Measurements from ENCODE around the gene KITLG. TPM values are rescaled to one million over a fixed set of nuclear protein-coding genes. Genes with fewer than 3 reads are reported as not detected.

KITLG gene
- total and polyA plus RNA-seq, 2 of the 8 experiments (the other 6 are each of a cell fraction or from before 2014, with no cell fraction given): 1.3 to 7.8 TPM

DNA sequence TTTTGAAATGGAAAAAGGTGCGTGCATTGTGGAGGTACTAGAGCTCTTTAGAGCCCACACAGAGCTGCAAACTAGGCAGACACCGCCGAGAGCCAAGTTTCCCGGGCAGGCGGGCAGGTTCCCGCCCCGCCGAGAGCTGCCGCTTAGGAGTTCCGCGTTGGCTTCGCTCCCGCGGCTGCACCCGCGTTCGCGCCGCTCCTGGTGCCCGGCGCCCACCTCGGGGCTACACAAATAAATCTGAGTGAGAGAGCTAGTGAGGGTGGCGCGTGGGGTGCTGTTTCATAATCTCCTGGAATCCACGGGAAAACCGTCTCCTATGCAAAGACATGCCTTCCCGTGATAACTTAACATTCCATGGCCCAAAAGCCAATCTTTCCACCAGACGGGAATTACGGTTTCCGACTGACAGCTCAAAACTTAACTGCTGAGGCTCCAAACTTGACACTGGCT is 645 bp downstream of the KITLG start (continued):
- TF ChIP-seq, protein P1, sequence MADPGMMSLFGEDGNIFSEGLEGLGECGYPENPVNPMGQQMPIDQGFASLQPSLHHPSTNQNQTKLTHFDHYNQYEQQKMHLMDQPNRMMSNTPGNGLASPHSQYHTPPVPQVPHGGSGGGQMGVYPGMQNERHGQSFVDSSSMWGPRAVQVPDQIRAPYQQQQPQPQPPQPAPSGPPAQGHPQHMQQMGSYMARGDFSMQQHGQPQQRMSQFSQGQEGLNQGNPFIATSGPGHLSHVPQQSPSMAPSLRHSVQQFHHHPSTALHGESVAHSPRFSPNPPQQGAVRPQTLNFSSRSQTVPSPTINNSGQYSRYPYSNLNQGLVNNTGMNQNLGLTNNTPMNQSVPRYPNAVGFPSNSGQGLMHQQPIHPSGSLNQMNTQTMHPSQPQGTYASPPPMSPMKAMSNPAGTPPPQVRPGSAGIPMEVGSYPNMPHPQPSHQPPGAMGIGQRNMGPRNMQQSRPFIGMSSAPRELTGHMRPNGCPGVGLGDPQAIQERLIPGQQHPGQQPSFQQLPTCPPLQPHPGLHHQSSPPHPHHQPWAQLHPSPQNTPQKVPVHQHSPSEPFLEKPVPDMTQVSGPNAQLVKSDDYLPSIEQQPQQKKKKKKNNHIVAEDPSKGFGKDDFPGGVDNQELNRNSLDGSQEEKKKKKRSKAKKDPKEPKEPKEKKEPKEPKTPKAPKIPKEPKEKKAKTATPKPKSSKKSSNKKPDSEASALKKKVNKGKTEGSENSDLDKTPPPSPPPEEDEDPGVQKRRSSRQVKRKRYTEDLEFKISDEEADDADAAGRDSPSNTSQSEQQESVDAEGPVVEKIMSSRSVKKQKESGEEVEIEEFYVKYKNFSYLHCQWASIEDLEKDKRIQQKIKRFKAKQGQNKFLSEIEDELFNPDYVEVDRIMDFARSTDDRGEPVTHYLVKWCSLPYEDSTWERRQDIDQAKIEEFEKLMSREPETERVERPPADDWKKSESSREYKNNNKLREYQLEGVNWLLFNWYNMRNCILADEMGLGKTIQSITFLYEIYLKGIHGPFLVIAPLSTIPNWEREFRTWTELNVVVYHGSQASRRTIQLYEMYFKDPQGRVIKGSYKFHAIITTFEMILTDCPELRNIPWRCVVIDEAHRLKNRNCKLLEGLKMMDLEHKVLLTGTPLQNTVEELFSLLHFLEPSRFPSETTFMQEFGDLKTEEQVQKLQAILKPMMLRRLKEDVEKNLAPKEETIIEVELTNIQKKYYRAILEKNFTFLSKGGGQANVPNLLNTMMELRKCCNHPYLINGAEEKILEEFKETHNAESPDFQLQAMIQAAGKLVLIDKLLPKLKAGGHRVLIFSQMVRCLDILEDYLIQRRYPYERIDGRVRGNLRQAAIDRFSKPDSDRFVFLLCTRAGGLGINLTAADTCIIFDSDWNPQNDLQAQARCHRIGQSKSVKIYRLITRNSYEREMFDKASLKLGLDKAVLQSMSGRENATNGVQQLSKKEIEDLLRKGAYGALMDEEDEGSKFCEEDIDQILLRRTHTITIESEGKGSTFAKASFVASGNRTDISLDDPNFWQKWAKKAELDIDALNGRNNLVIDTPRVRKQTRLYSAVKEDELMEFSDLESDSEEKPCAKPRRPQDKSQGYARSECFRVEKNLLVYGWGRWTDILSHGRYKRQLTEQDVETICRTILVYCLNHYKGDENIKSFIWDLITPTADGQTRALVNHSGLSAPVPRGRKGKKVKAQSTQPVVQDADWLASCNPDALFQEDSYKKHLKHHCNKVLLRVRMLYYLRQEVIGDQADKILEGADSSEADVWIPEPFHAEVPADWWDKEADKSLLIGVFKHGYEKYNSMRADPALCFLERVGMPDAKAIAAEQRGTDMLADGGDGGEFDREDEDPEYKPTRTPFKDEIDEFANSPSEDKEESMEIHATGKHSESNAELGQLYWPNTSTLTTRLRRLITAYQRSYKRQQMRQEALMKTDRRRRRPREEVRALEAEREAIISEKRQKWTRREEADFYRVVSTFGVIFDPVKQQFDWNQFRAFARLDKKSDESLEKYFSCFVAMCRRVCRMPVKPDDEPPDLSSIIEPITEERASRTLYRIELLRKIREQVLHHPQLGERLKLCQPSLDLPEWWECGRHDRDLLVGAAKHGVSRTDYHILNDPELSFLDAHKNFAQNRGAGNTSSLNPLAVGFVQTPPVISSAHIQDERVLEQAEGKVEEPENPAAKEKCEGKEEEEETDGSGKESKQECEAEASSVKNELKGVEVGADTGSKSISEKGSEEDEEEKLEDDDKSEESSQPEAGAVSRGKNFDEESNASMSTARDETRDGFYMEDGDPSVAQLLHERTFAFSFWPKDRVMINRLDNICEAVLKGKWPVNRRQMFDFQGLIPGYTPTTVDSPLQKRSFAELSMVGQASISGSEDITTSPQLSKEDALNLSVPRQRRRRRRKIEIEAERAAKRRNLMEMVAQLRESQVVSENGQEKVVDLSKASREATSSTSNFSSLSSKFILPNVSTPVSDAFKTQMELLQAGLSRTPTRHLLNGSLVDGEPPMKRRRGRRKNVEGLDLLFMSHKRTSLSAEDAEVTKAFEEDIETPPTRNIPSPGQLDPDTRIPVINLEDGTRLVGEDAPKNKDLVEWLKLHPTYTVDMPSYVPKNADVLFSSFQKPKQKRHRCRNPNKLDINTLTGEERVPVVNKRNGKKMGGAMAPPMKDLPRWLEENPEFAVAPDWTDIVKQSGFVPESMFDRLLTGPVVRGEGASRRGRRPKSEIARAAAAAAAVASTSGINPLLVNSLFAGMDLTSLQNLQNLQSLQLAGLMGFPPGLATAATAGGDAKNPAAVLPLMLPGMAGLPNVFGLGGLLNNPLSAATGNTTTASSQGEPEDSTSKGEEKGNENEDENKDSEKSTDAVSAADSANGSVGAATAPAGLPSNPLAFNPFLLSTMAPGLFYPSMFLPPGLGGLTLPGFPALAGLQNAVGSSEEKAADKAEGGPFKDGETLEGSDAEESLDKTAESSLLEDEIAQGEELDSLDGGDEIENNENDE (IDR thresholded peaks at IDR 0.05; ENCODE audit: insufficient replicate concordance, low read length): no peak
- TF ChIP-seq, protein P2, sequence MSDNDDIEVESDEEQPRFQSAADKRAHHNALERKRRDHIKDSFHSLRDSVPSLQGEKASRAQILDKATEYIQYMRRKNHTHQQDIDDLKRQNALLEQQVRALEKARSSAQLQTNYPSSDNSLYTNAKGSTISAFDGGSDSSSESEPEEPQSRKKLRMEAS (IDR thresholded peaks at IDR 0.05): peak; percentile 7; the same call in 1 of the 2 replicates
- peak; percentile 49 for TF ChIP-seq BACH1 (IDR thresholded peaks at IDR 0.05; ENCODE audit: low read length)
